BE2C (cell line): Measurements from ENCODE around the gene FUNDC2.

Experiments used
- DNase-seq: peaks from one replicate; pipeline ENCODE4 v3.0.0-alpha.2; 2020
- H3K27me3 ChIP-seq: fragments of 250-450 bp; sonication (Bioruptor Pico); 2 replicates; pipeline ENCODE4 v1.5.1; 2020; ENCODE audit warnings: mild to moderate bottlenecking
- H3K36me3 ChIP-seq: fragments of 250-450 bp; sonication (Bioruptor Pico); 2 replicates; pipeline ENCODE4 v1.5.1; 2020; ENCODE audit warnings: mild to moderate bottlenecking
- H3K4me1 ChIP-seq: fragments of 250-450 bp; sonication (Bioruptor Pico); 2 replicates; pipeline ENCODE4 v1.5.1; 2020
- H3K4me3 ChIP-seq: 2 replicates; pipeline ENCODE4 v1.5.1; 2011; ENCODE audit warnings: low read depth, low read length
- H3K9me3 ChIP-seq: fragments of 250-450 bp; sonication (Bioruptor Pico); 2 replicates; pipeline ENCODE4 v1.5.1; 2020
- CTCF ChIP-seq: IDR thresholded peaks from 2 replicates; pipeline ENCODE4 v1.5.1; 2012; ENCODE audit warnings: mild to moderate bottlenecking, low read depth, low read length

Gene FUNDC2

GRCh38 chrX:154987940-154988339 lies 38.7 kb upstream of the FUNDC2 start:
- Histone ChIP-seq H3K9me3 (no peaks in the 10 kb centered on the region), H3K27me3 (no peaks in the 10 kb centered on the region), H3K4me3 (no peak overlapping the region), H3K36me3 (no peaks in the 10 kb centered on the region), H3K4me1 (no peaks in the 10 kb centered on the region)
- DNase-seq: no peak
- no peak for TF ChIP-seq CTCF

- DNase-seq: no peak
- TF ChIP-seq CTCF: no peak
- Histone ChIP-seq H3K36me3 (no peaks in the 10 kb centered on the region), H3K4me3 (no peak overlapping the region), H3K9me3 (no peaks in the 10 kb centered on the region), H3K27me3 (no peaks in the 10 kb centered on the region), H3K4me1 (no peaks in the 10 kb centered on the region)
Observed at GRCh38 chrX:154988719-154989118, 37.9 kb upstream of the FUNDC2 start.

- no peaks in the 10 kb centered on the region for H3K36me3 ChIP-seq
- no peak for TF ChIP-seq CTCF
- no peaks in the 10 kb centered on the region for H3K9me3 ChIP-seq
- H3K4me3 ChIP-seq: no peak overlapping the region
- no peaks in the 10 kb centered on the region for H3K4me1 ChIP-seq
- DNase-seq: no peak
- no peaks in the 10 kb centered on the region for H3K27me3 ChIP-seq
Observed at GRCh38 chrX:154990496-154990895, 36.1 kb upstream of the FUNDC2 start.

- Histone ChIP-seq H3K4me3 (no peak overlapping the region), H3K27me3 (no peaks in the 10 kb centered on the region), H3K4me1 (no peaks in the 10 kb centered on the region), H3K9me3 (no peaks in the 10 kb centered on the region), H3K36me3 (no peaks in the 10 kb centered on the region)
- DNase-seq: no peak
- TF ChIP-seq CTCF: no peak
Observed at GRCh38 chrX:154991039-154991438, 35.6 kb upstream of the FUNDC2 start.

GRCh38 chrX:154991476-154991875 lies 35.2 kb upstream of the FUNDC2 start:
- Histone ChIP-seq H3K9me3 (no peaks in the 10 kb centered on the region), H3K27me3 (no peaks in the 10 kb centered on the region), H3K36me3 (no peaks in the 10 kb centered on the region), H3K4me1 (no peaks in the 10 kb centered on the region), H3K4me3 (no peak overlapping the region)
- DNase-seq: no peak
- no peak for TF ChIP-seq CTCF

GRCh38 chrX:154998204-154998880 lies 28.3 kb upstream of the FUNDC2 start:
- TF ChIP-seq CTCF: no peak

More at GRCh38 chrX:154998204-154998880, 28.3 kb upstream of the FUNDC2 start:
- H3K27me3 ChIP-seq: no peaks in the 10 kb centered on the region
- H3K9me3 ChIP-seq: no peaks in the 10 kb centered on the region
- H3K4me1 ChIP-seq: no peaks in the 10 kb centered on the region
- H3K36me3 ChIP-seq: no peaks in the 10 kb centered on the region
- no peak for DNase-seq
- H3K4me3 ChIP-seq: no peak overlapping the region
